ENCODE measurements around the gene AMFR.

Gene AMFR

GRCh38 chr16:56450275-56450985, 25.1 kb upstream of the AMFR start:
- peak; percentile 41 for DNase-seq (ENCODE audit: low spot score)
- ChIA-PET CTCF (interaction anchor here (0.5 kb wide), 1 partner anchor 396 kb away, joined by 3 read pairs; no protein-coding TSS in a partner anchor), POLR2A (ENCODE audit: low non-redundant PET) (no interaction called here)
- peak overlapping the region; percentile 86 for H3K27ac ChIP-seq
- TF ChIP-seq CTCF (conservative IDR thresholded peaks at IDR 0.05; ENCODE audit: low read depth), result no peak

- no peak for TF ChIP-seq CTCF (conservative IDR thresholded peaks at IDR 0.05; ENCODE audit: low read depth)
- H3K27ac ChIP-seq, result no peak overlapping the region
- ChIA-PET POLR2A (ENCODE audit: low non-redundant PET) (interaction anchor here (0.6 kb wide), 1 partner anchor 346 kb away, joined by 3 read pairs; no protein-coding TSS in a partner anchor), CTCF (no interaction called here)
- no peak for DNase-seq (ENCODE audit: low spot score)
Measured at GRCh38 chr16:56448005-56448404, 22.7 kb upstream of the AMFR start.

GRCh38 chr16:56447286-56447685, 21.9 kb upstream of the AMFR start:
- no peak for DNase-seq (ENCODE audit: low spot score)
- POLR2A ChIA-PET (ENCODE audit: low non-redundant PET), result no interaction called here
- H3K27ac ChIP-seq, result no peak overlapping the region
- CTCF ChIA-PET, result no interaction called here
- no peak for TF ChIP-seq CTCF (conservative IDR thresholded peaks at IDR 0.05; ENCODE audit: low read depth)

GRCh38 chr16:56438038-56438437, 12.7 kb upstream of the AMFR start:
- no peak overlapping the region for H3K27ac ChIP-seq
- ChIA-PET CTCF (no interaction called here), POLR2A (ENCODE audit: low non-redundant PET) (no interaction called here)
- no peak for TF ChIP-seq CTCF (conservative IDR thresholded peaks at IDR 0.05; ENCODE audit: low read depth)
- no peak for DNase-seq (ENCODE audit: low spot score)

- TF ChIP-seq CTCF (conservative IDR thresholded peaks at IDR 0.05; ENCODE audit: low read depth), result no peak
- ChIA-PET CTCF (interaction anchor here (0.7 kb wide), 1 partner anchor 231 kb away, joined by 3 read pairs; no protein-coding TSS in a partner anchor), POLR2A (ENCODE audit: low non-redundant PET) (no interaction called here)
- DNase-seq (ENCODE audit: low spot score), result no peak
- no peak overlapping the region for H3K27ac ChIP-seq
Measured at GRCh38 chr16:56436258-56436657, 10.9 kb upstream of the AMFR start.

GRCh38 chr16:56428091-56428490, 2.7 kb upstream of the AMFR start:
- CTCF ChIA-PET, result interaction anchor here (0.7 kb wide), 1 partner anchor 301 kb away, joined by 3 read pairs; no protein-coding TSS in a partner anchor
- TF ChIP-seq CTCF (conservative IDR thresholded peaks at IDR 0.05; ENCODE audit: low read depth), result no peak
- POLR2A ChIA-PET (ENCODE audit: low non-redundant PET), result no interaction called here
- DNase-seq (ENCODE audit: low spot score), result no peak
- no peak overlapping the region for H3K27ac ChIP-seq

Data from RWPE1 (cell line).